ENCODE measurements around the gene CACNA1S.

Gene CACNA1S

DNA sequence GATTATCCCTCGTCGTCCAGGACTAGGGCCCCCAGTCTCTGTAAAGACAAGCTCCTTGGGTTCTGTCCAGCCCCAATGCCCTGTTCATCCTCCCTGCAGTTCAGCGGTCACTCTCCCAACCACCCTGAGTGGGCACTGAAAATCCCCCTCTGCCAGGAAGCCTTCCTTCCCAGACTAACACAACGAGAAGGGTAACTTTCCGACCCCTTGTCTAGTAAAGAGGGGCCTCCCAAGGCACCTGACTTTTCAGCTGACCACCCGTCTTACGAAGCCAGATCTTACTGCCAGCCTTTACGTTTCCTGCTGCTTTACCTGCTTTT is 28.7 kb upstream of the CACNA1S start:
- intact Hi-C loops (cut with DNase I), result no loop called here

DNA sequence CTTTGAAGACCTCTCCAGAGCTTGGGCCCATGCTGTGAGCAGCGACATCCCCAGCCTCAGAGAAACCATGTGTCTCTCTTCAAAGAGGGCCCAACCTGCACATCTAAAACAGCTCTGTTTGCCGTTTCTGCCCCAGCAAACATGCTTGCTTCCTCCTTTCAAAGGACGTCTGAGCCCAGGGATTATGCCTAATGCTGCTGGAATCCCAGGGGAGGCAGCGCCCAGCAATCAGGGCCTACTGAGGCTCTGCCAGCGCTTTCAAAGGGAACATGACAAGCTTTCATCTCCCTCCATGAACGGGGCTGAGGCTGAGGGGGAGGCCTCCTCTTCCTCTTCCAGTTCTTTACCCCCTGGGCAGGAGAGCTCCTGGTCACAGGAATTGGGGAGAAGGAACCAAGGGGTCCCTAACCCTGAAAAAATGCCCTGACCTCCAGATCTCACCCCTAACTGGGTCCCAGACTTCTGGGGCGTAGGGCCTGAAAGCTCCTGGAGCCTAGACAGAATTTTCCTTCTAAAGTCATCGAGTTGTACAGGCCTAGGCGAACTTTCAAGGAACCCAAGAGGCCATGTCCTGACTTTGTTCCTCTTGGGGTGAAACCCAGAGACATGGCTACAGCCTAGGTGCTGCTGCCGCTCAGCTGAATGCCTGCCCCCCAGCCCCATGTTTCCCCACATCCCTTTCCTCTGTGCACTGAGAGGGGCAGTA is 28.2 kb upstream of the CACNA1S start:
- peak in 1 of 10 donors; percentile 22 for DNase-seq

More for the DNA sequence above, 28.7 kb upstream of the CACNA1S start:
- DNase-seq, result peak in 1 of 10 donors; percentile 9

DNA sequence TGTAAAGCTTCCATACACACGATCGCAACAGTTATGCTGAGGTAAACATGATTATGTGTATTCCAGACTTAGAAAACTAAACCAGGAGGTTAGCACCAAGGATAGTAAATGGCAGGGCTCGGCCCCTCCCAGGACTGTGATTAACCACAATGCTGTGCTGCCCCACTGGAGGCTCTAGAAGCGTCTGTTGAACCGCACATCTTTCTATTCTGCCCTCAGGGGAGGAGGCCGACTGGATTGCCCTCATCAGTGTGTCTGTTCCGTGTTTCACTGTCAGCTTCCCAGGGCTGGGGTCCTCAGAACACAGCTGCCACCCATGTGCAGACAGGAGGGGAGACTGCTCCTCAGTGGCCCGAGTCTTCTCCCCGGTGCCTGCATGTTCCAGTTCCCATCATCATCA is 27.5 kb upstream of the CACNA1S start:
- DNase-seq, result no peak
- intact Hi-C loops (cut with DNase I), result no loop called here

More for the DNA sequence above, 28.2 kb upstream of the CACNA1S start:
- intact Hi-C loops (cut with DNase I), result no loop called here

DNA sequence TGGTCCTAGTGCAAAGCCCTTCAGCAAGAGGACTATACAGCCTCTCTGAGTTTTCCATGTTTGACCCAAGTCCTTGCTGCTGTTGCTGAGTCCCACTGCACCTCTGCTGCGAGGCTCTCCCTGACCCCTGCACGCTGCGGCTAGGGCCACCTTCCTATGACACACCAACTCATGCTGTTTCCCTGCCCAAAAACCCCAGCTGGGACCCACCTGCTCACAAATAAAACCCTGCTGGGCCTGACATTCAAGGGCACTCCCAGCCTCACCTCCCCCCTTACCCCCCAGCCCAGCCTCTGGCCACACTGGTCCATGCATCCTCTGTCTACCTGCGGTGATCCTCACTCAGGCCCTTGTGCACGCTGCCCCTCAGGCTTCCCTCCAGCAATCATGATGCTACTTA is 27.1 kb upstream of the CACNA1S start:
- intact Hi-C loops (cut with DNase I), result no loop called here
- DNase-seq, result no peak

DNA sequence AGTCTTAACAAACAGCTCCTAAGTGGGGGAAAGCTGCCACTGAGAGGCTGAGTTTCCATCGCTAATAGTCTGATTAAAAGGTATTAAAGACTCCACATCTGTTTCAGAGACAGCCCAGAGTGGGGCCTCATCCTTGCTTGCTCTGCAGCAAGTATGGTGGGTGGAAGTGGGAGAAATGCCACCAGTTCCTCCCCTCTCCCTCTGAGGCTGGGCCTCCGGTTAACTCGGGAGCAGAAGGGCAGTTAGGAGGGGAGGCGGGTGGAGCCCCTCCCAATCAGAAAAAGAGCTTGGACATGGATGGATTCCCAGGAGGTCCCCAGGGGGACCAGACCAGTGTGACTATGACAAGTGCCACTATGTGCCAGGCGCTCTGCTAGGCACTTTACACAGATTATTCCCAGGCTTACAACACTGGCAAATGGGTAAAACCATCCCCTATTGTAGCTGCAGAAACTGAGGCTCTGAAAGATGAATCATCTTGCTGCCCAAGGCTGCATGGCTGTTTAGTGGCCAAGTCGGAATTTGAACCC is 26.1 kb upstream of the CACNA1S start:
- peak in 1 of 10 donors; percentile 72 for DNase-seq
- intact Hi-C loops (cut with DNase I), result no loop called here

DNA sequence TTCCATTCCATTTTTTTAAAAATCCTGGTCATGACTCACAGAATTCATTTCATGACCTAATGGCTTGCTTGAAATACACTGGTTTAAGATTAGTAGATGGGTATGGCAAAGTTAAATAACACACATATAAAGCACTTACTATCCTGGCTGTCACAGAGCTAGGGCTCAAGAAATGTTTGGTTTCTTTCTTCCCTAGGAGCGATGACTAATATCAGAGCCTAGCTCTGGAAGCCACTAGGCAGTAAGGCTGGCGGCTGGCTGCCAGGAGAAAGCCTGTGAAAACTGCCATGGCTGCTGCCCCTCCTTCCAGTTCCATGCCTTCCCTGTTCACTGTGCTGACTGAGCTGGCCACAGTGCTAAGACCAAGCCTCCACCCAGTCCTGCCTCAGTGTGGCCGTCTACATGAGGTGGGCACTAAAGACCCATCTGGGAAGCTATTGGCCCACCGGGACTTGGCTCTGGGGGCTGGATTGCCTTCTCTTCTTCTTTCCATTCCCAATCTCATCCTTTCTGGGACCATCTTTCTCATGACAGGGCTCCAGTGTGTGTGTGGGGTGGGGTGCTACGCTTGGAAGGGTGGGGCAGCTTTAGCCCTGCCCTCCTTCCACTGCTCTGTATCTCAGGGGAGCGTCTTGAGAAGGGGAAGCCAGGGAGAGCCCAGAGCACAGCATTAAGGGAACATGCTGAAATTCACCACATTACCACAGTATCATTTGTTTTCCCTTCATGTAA is 25.5 kb upstream of the CACNA1S start:
- intact Hi-C loops (cut with DNase I), result no loop called here
- peak; percentile 50 to 96 (median 72) for DNase-seq

DNA sequence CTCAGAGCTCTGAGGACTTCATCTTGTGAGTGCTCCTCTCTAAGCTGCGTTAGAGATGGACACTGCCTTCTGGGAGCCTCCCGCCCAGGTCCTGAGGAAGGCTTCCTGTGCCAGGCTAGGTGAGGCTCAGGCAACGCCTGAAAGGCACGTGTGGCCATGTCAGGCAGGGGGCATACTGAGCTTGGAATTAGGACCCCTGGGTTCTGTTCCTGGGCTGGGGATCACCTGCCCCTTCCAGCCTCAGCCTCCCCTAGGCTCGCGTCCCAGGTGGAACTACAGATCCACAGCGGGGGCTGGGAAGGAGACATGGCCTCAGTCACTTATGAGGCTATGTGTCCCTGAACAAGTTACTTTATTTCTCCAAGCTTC is 24.8 kb upstream of the CACNA1S start:
- intact Hi-C loops (cut with DNase I), result no loop called here
- DNase-seq, result peak in 1 of 10 donors; percentile 44

DNA sequence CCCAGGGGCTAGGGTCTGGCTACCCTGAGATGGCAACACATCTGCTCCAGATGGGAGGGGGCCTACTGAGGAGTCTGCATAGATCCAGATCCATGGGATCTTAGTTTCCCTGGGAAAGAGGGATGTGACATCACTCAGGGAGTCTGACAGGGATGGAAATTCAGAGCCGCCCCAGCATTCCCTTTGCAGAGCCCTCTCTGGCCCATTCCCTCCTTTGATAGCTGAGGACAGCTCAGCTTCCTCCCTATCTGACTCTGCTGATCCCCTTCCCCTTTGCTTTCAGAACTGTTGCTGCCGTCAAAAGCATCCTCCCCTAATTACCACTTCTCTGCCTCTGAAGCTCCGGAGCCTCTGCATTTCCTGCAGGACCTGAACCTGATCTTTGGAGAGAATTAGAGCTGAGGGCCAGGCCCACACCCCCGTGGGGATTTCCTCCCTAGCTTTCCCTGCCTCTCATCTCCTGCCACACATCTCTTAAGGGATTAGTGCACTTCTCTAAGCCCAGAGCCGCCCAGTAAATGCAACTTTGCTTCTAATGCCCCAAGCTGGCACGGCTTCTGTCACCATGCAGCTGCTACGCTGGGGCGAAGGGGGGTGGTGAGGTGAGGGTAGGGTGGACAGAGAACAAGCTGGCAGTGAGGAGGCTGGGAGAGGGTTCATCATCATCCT is 24.3 kb upstream of the CACNA1S start:
- intact Hi-C loops (cut with DNase I), result no loop called here
- peak in 2 of 10 donors; percentile 14 to 70 for DNase-seq

DNA sequence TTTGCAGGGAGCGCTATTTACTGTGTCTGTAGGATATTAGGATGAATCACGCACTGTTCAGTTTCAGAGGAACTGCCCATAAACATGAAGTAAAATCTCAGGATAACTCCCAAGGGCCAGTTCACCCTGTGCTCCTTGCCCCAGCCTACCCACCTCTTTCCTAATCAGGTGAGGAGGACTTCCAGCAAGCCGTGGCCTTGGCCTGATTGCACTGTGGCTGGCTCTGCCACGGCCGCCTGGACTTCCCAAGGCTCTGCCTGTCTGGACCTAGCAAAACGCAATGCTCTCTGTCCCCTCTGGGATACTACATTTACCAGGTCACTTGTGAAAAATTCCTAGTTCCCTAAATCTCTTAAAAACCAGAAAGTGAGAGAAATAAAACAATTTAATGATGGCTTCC is 22.2 kb upstream of the CACNA1S start:
- no peak for DNase-seq
- intact Hi-C loops (cut with DNase I), result no loop called here

DNA sequence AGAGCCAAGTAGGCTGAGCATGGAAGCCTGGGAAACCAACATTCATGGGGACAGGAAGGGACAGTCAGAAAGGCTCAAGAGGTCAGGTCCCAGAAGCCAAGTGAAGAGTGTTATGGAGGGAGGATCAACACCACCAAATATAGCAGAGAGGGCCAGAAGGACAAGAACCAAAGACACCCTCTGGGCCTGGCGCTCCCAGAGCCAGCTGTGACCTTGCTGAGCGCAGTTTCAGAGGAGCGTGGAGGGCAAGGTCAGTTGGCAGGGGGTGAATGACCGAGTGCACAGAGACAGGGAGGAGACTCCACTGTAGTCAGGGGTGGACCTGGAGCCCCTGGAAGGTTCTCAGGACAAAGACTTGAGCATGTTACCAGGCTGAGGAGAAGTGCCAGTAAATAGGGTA is 19.2 kb upstream of the CACNA1S start:
- DNase-seq, result peak in 1 of 10 donors; percentile 36
- intact Hi-C loops (cut with DNase I), result no loop called here

DNA sequence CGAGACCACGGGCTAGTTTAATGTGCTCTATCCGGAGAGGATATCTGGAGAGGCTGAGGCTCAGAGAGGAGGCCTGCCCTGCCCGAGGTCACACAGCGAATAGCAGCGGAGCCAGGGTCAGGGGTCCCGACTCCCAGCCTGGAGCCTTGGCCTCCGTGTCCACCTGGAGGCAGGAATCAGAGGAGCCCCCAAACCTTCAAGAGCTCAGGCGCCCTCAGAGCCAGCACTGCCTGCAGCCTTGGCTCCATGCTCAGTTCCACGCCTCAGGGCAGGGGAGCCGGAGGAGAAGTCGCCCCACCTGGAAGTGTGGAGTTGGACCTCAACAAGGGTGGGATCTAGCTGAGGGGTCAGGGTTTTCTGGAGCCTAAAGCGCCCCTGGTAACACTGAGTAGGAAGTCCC is 16.7 kb upstream of the CACNA1S start:
- peak in 1 of 10 donors; percentile 77 for DNase-seq
- intact Hi-C loops (cut with DNase I), result no loop called here

DNA sequence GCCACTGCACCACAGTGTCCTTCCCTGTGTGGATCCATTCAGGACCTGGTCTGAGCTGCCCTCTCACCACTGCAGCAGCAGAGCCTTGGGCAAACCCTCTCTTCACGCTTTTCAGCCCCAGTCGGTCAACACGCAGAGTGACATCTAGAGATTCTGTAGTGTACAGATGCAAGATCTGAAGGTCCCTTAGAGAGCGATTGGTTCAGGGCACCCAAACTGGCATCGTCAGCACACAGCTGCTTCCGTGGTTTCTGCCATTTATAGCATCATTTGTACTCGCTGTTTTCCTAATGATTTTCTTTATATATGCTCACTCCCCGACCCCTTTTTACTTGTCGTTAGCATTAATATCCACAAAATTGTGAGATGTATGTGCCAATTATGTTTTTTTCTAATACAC is 16.2 kb upstream of the CACNA1S start:
- intact Hi-C loops (cut with DNase I), result no loop called here
- DNase-seq, result peak in 1 of 10 donors; percentile 57

DNA sequence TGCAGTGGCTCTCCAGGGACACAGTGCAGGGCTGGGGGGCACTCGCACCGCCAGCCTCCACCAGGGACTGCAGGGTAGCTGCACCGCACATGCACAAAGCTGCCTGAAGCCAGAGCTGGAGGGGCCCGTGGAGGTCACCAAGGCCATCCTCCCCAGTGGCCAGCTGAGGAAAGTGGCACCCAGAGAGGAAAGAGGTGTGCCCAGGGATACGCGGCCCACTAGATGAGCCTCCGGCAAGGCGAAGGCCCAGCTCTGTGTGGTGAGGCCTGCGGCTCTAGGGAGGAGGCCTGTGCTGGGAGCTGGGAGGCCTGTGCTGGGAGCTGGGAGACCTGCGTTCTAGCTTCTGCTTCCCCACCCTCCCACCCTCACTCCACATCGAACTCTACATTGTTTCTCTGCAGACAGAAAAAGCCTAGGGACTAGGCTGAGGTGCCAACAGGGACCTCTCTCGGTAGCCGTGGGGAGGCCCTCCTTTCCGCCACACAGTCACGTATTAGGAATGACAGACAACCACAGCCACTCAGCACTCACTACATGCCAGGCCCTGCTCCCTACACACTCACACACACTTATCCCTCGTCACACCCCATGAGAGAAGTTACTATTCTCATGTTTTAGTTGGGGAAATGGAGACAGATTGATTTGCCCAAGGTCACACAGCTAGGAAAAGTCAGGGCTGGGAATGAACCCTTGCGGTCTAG is 15.7 kb upstream of the CACNA1S start:
- DNase-seq, result no peak
- intact Hi-C loops (cut with DNase I), result no loop called here

DNA sequence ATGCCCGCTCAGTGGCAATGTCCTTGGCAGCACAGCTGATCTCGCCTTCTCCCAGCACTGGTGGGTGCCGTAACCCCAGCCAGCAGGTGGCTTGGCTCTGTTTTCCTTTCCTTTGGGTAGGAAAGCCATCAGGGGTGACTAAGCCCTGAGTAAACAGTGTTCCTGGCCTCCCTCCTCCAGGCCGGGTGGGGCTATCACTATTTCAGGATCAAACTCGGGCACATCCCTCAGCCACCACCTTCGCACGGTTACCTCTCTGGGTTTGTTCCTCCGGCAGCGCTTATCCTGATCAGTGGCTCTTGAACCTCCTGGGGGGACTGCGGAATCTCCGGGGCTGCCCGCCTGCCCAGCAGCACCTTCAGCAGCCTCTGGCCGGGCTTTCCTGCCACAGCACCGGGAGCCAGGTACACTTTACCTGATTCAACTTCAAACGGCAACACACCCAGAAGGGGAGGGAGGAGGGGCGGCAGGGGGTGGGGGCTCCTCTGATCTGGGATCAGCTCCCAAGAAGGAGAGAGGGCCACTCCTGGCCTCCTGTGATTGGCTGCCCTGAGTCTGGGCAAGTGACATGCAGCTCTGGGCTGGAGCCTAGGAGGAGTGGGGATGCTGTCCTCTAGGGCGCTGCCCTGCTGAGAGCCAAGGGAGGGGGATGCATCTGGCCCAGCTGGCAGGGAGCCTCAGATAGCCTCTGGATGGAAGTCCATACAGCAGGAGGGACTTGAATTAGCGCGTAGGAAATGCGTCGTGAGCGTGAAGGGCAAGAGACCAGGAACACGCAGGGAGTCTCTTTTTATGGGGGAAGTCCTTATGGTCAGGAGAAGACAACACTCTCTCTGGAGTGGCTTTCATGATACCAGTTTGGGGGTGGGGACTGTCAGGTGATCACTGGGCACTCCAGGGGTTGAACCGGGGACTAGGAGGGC is 14.9 kb upstream of the CACNA1S start, which contains the start of gene ASCL5:
Gene ASCL5 (minus strand): TSS at position 353 of the 923 bp plus-strand sequence. CDS start 11,812 bp downstream, outside the sequence.
- intact Hi-C loops (cut with DNase I), result no loop called here
- peak in 2 of 10 donors; percentile 40 to 57 for DNase-seq

DNA sequence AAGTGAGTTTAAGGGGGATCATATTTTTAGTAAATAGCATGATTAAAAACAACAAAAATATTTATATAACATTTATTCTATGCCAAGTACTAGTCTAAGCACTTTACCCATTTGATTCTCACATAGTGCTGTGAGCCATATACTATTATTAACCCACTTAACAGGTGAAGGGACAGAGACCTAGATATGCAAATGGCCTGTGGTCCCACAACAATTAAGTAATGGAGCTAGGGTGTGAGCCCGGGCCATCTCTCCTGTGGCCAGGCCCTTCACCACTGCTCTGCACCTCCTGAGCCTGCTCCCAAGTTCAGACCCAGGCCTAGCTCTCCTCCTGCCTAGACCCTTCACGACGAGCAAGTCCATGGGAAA is 14.2 kb upstream of the CACNA1S start:
- DNase-seq, result peak in 1 of 10 donors; percentile 43
- intact Hi-C loops (cut with DNase I), result no loop called here

DNA sequence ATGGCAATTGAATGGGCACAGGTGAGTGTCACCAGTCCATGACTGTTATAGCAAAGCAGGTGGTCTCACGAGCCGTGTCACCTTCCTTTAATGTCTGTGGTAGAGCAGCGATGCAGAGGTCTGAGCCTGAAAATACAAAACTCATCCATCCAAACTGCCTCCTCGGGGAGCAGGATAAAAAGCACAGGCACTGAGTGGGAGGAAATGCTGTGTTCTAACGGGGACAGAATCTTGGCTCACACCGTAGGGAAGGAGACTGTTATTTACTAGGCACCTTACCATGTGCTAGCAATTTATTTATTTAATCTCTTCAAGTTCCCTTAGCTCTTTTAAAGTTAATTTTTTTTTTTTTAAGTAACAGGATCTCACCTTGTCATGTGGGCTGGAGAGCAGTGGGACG is 13.6 kb upstream of the CACNA1S start:
- DNase-seq, result peak in 2 of 10 donors; percentile 15 to 62
- intact Hi-C loops (cut with DNase I), result no loop called here

DNA sequence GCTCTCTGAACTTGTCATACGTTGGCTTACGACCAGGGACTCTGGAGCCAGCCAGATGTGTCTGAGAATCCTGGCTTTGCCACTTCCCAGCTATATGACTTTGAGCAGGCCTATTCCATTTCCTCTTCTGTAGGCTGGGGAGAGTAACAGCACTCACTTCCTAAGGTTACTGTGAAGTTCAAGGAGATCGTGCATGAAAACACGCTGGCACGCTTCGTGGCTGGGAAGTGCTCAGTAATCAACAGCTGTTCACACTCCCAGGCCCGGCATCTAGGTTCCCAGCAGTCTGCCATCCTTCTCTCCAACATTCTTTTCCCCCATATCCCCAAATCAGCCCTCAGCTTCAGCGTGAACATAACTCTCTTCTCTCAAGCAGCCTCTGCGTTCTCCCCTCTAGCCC is 12.8 kb upstream of the CACNA1S start:
- intact Hi-C loops (cut with DNase I), result no loop called here
- DNase-seq, result peak in 1 of 10 donors; percentile 18

DNA sequence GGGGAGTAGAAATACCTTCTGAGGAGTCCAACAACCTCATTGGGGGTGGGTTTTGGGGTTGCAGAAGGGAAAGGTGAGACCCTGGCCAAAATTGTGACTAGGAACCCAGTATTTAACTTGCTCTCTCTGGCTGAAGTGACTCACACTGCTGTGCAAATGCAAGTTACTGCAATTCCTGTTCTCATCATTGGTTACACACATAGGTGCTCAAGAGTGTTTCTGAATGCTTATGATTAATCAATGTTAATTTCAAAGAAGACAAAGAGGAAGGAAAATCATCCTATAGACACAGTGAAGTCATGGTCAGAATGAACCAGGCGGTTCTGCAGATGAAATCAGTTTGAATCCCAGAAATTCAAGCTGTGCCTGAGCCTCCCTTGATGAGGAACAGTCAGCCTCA is 11.6 kb upstream of the CACNA1S start:
- DNase-seq, result no peak
- intact Hi-C loops (cut with DNase I), result no loop called here

DNA sequence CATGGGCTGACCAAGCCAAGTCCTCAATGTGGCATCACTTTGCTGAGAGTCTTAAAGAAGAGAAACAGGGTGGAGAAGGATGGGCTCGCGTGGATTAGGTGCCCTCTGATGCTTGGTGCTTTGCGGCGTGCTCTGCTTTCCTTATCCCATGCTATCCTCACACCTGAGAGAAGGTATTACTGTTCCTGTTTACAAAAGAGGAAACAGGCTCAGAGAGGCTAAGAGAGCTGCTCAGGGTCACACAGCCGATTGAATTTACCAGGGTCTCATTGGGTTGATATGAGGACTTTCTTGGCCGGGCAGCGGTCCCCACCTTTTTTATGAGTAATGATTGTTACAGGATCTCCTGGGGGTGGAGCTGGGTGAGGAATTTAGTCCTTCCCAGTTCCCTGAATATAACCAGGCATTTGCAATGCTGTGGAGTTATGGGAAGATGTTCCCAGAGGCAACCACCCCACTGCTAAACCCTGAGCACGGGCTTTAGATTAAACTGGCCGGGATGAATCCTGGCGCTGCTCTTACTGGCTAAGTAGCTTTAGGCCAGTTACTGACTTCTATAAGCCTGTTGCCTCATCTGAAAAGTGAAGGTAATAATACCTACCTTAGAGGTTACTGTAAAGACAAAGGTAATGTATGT is 10.2 kb upstream of the CACNA1S start:
- DNase-seq, result no peak
- intact Hi-C loops (cut with DNase I), result no loop called here

All from posterior cingulate gyrus (tissue), 11 donors.